HPDE6-E6E7 (cell line): Measurements from ENCODE around the gene IVD.

Experiments used
- DNase-seq: peaks from one replicate; pipeline ENCODE4 v3.0.0; 2011; ENCODE audit warnings: missing footprints; ENCODE audit errors: extremely low spot score

The IVD gene

GRCh38 chr15:40458495-40459371 lies 53.1 kb downstream of the IVD start:
- DNase-seq = no peak

GRCh38 chr15:40459391-40460015 lies 53.9 kb downstream of the IVD start:
- DNase-seq = no peak

GRCh38 chr15:40460404-40460803 lies 54.8 kb downstream of the IVD start:
- DNase-seq = no peak

GRCh38 chr15:40461958-40462357 lies 56.4 kb downstream of the IVD start:
- no peak for DNase-seq

- no peak for DNase-seq
Observed at GRCh38 chr15:40463279-40463678, 57.7 kb downstream of the IVD start.

GRCh38 chr15:40463886-40464545 lies 58.4 kb downstream of the IVD start:
- no peak for DNase-seq

GRCh38 chr15:40464595-40465185 lies 59.1 kb downstream of the IVD start:
- no peak for DNase-seq

- DNase-seq = no peak
Observed at GRCh38 chr15:40465939-40466338, 60.3 kb downstream of the IVD start.

GRCh38 chr15:40466426-40467260 lies 61.0 kb downstream of the IVD start:
- no peak for DNase-seq

- DNase-seq = no peak
Observed at GRCh38 chr15:40467261-40467615, 61.6 kb downstream of the IVD start.

- no peak for DNase-seq
Observed at GRCh38 chr15:40468898-40469331, 63.3 kb downstream of the IVD start.

GRCh38 chr15:40469776-40470390 lies 64.3 kb downstream of the IVD start:
- no peak for DNase-seq

- DNase-seq = no peak
Observed at GRCh38 chr15:40470423-40471104, 65.0 kb downstream of the IVD start, which contains the start of gene CHST14. Gene CHST14, plus strand, starts transcription at chr15:40470984. Its CDS starts 230 bp downstream, at chr15:40471214.
